G401 (cell line): Measurements from ENCODE around the gene DDTL. TPM values are rescaled to one million over a fixed set of nuclear protein-coding genes. Genes with fewer than 3 reads are reported as not detected.

ENCODE experiments used
- total RNA-seq: library from RNA; depleted of rRNA; stranded (reverse); fragments of >200 nt; shearing (Covaris generic); gene quantifications from 2 replicates; pipeline ENCODE4 v1.2.3, GENCODE V29; 2014; rRNA removed

The DDTL gene
- total RNA-seq, 1 experiment from 2014 or later = not detected

Other genes starting within 250 kb of the DDTL start
- gene ZNF70, start 215.8 kb upstream of the DDTL start, total RNA-seq = not detected in 2 replicates
- not detected in 2 replicates for gene VPREB3, start 212.5 kb upstream of the DDTL start, total RNA-seq
- gene C22orf15, start 203.9 kb upstream of the DDTL start, total RNA-seq = not detected in 2 replicates
- gene CHCHD10, start 198.9 kb upstream of the DDTL start, total RNA-seq = not detected in 2 replicates
- gene MMP11, start 194.0 kb upstream of the DDTL start, total RNA-seq = not detected in 2 replicates
- gene SMARCB1, start 179.9 kb upstream of the DDTL start, total RNA-seq = not detected in 2 replicates
- not detected in 2 replicates for gene DERL3, start 127.9 kb upstream of the DDTL start, total RNA-seq
- not detected in 2 replicates for gene SLC2A11, start 109.0 kb upstream of the DDTL start, total RNA-seq
- not detected in 2 replicates for gene MIF, start 72.5 kb upstream of the DDTL start, total RNA-seq
- gene GSTT2B, start 5.7 kb upstream of the DDTL start, total RNA-seq = not detected in 2 replicates
- gene DDT, start 7.6 kb downstream of the DDTL start, total RNA-seq = not detected in 2 replicates
- gene GSTT2, start 13.2 kb downstream of the DDTL start, total RNA-seq = not detected in 2 replicates
- not detected in 2 replicates for gene GSTT4, start 38.6 kb downstream of the DDTL start, total RNA-seq
- not detected in 2 replicates for gene CABIN1, start 44.4 kb downstream of the DDTL start, total RNA-seq
- gene SUSD2, start 214.6 kb downstream of the DDTL start, total RNA-seq = not detected in 2 replicates